GM21381 (cell line): ENCODE measurements around the gene ADM2.

Experiments
- ATAC-seq: cut with Tn5 transposase; IDR thresholded peaks from one replicate; pipeline ENCODE4 v1.9.1; 2021; ENCODE audit warnings: mild to moderate bottlenecking, moderate library complexity; ENCODE audit not compliant: unreplicated experiment

The ADM2 gene

GRCh38 chr22:50523806-50524675 is 42.7 kb downstream of the ADM2 start:
- ATAC-seq, result no peak

GRCh38 chr22:50524676-50525103 is 43.3 kb downstream of the ADM2 start:
- no peak for ATAC-seq

GRCh38 chr22:50525104-50525857 is 43.9 kb downstream of the ADM2 start, which contains the start of gene SCO2:
TSS of gene SCO2 (minus strand) at chr22:50525598. CDS start at chr22:50524411, 1,187 bp downstream.
- ATAC-seq, result peak; percentile 34

GRCh38 chr22:50525858-50526107 is 44.4 kb downstream of the ADM2 start:
- ATAC-seq, result no peak

GRCh38 chr22:50526108-50526833 is 44.9 kb downstream of the ADM2 start:
- peak; percentile 29 for ATAC-seq

GRCh38 chr22:50526834-50527801 is 45.8 kb downstream of the ADM2 start:
- ATAC-seq, result no peak

GRCh38 chr22:50527921-50528681 is 46.8 kb downstream of the ADM2 start:
- ATAC-seq, result no peak

- no peak for ATAC-seq
These were observed 47.5 kb downstream of the ADM2 start for GRCh38 chr22:50528682-50529415.

GRCh38 chr22:50529416-50529896 is 48.1 kb downstream of the ADM2 start:
- no peak for ATAC-seq

- no peak for ATAC-seq
These were observed 48.7 kb downstream of the ADM2 start, which contains the start of gene TYMP for GRCh38 chr22:50529897-50530579. TSS of gene TYMP (minus strand) at chr22:50530012. CDS start at chr22:50529709, 303 bp downstream.

GRCh38 chr22:50530580-50530876 is 49.2 kb downstream of the ADM2 start:
- no peak for ATAC-seq

- no peak for ATAC-seq
These were observed 49.7 kb downstream of the ADM2 start for GRCh38 chr22:50530877-50531545.

GRCh38 chr22:50531546-50531961 is 50.2 kb downstream of the ADM2 start:
- no peak for ATAC-seq

GRCh38 chr22:50531962-50532674 is 50.8 kb downstream of the ADM2 start:
- no peak for ATAC-seq

GRCh38 chr22:50532824-50533796 is 51.8 kb downstream of the ADM2 start:
- ATAC-seq, result no peak
